HepG2 (cell line): ENCODE results near the gene PRSS33. TPM values are rescaled to one million over a fixed set of nuclear protein-coding genes. Genes with fewer than 3 reads are reported as not detected.

Experiments
- AGO2 ChIP-seq: fragments of 200-400 bp; formaldehyde crosslinking; optimal IDR thresholded peaks from 2 replicates; pipeline ENCODE3; 2017; ENCODE audit warnings: mild to moderate bottlenecking, low read depth, low read length, moderate library complexity
- ARNT2 ChIP-seq: sonication (generic); formaldehyde crosslinking; IDR thresholded peaks from 2 replicates; pipeline ENCODE4 v1.8.0; 2022; ENCODE audit warnings: mild to moderate bottlenecking, low read depth, missing genetic modification reagents, moderate library complexity
- ATF6 ChIP-seq: sonication (generic); formaldehyde crosslinking; conservative IDR thresholded peaks from 2 replicates; pipeline ENCODE4 v1.4.0; 2020; ENCODE audit warnings: missing genetic modification reagents
- BCL3 ChIP-seq: sonication (generic); formaldehyde crosslinking; IDR thresholded peaks from 2 replicates; pipeline ENCODE4 v1.5.1; 2020; ENCODE audit warnings: mild to moderate bottlenecking, missing genetic modification reagents, moderate library complexity
- CAMTA2 ChIP-seq: sonication (generic); formaldehyde crosslinking; IDR thresholded peaks from 2 replicates; pipeline ENCODE4 v1.4.0; 2020; ENCODE audit warnings: mild to moderate bottlenecking, missing genetic modification reagents, borderline replicate concordance
- ETV5 ChIP-seq: IDR thresholded peaks from 2 replicates; pipeline ENCODE4 v1.6.1; 2018; ENCODE audit warnings: missing biosample characterization, missing genetic modification reagents, inconsistent platforms, borderline replicate concordance
- GATAD1 ChIP-seq: IDR thresholded peaks from 2 replicates; pipeline ENCODE4 v1.6.1; 2016; ENCODE audit warnings: missing genetic modification reagents, missing compliant biosample characterization
- HNRNPLL ChIP-seq: fragments of 200-400 bp; formaldehyde crosslinking; IDR thresholded peaks from 2 replicates; pipeline ENCODE4 v1.6.1; 2017; ENCODE audit warnings: mild to moderate bottlenecking, low read depth, low read length; ENCODE audit not compliant: poor library complexity, severe bottlenecking
- ISL2 ChIP-seq: sonication (generic); formaldehyde crosslinking; IDR thresholded peaks from 2 replicates; pipeline ENCODE4 v1.5.0; 2020; ENCODE audit warnings: missing genetic modification reagents
- POGZ ChIP-seq: sonication (generic); formaldehyde crosslinking; IDR thresholded peaks from 2 replicates; pipeline ENCODE4 v1.4.0; 2020; ENCODE audit warnings: mild to moderate bottlenecking, missing genetic modification reagents
- REPIN1 ChIP-seq: sonication (generic); formaldehyde crosslinking; IDR thresholded peaks from 2 replicates; pipeline ENCODE4 v1.8.0; 2022; ENCODE audit warnings: missing genetic modification reagents, low read depth, mild to moderate bottlenecking, borderline replicate concordance
- SRSF1 ChIP-seq: fragments of 200-400 bp; formaldehyde crosslinking; optimal IDR thresholded peaks from 2 replicates; pipeline ENCODE3; 2017; ENCODE audit warnings: mild to moderate bottlenecking, low read depth, low read length, moderate library complexity
- STAT5B ChIP-seq: sonication (generic); formaldehyde crosslinking; IDR thresholded peaks from 2 replicates; pipeline ENCODE4 v1.4.0; 2020; ENCODE audit warnings: missing genetic modification reagents
- ZBTB2 ChIP-seq: sonication (generic); formaldehyde crosslinking; IDR thresholded peaks from 2 replicates; pipeline ENCODE4 v1.8.0; 2022; ENCODE audit warnings: low read depth, missing genetic modification reagents
- ZHX1 ChIP-seq: sonication (generic); formaldehyde crosslinking; IDR thresholded peaks from 2 replicates; pipeline ENCODE4 v1.8.1; 2022; ENCODE audit warnings: low read depth, mild to moderate bottlenecking, missing genetic modification reagents
- ZKSCAN5 ChIP-seq: sonication (generic); formaldehyde crosslinking; IDR thresholded peaks from 2 replicates; pipeline ENCODE4 v1.5.1; 2020; ENCODE audit warnings: mild to moderate bottlenecking, missing genetic modification reagents
- ZNF20 ChIP-seq: sonication (generic); formaldehyde crosslinking; IDR thresholded peaks from 2 replicates; pipeline ENCODE4 v1.4.0; 2020; ENCODE audit warnings: mild to moderate bottlenecking, moderate library complexity, missing genetic modification reagents
- ZNF274 ChIP-seq: sonication (generic); formaldehyde crosslinking; IDR thresholded peaks from 2 replicates; pipeline ENCODE4 v1.5.1; 2020; ENCODE audit warnings: mild to moderate bottlenecking, missing genetic modification reagents
- ZNF30 ChIP-seq: sonication (generic); formaldehyde crosslinking; IDR thresholded peaks from 2 replicates; pipeline ENCODE4 v1.5.0; 2020; ENCODE audit warnings: mild to moderate bottlenecking, missing genetic modification reagents
- ZNF570 ChIP-seq: sonication (generic); formaldehyde crosslinking; IDR thresholded peaks from 2 replicates; pipeline ENCODE4 v1.4.0; 2020; ENCODE audit warnings: mild to moderate bottlenecking, missing genetic modification reagents, borderline replicate concordance
- ZNF773 ChIP-seq: sonication (generic); formaldehyde crosslinking; IDR thresholded peaks from 2 replicates; pipeline ENCODE4 v1.4.0; 2020; ENCODE audit warnings: missing genetic modification reagents, borderline replicate concordance
- ZNF891 ChIP-seq: sonication (generic); formaldehyde crosslinking; IDR thresholded peaks from 2 replicates; pipeline ENCODE4 v1.5.0; 2020; ENCODE audit warnings: mild to moderate bottlenecking, missing genetic modification reagents
- polyA plus RNA-seq, 8 experiments: library from polyadenylated mRNA; depleted of rRNA in 3 of 8; stranded (reverse) in 7 of 8; unstranded in 1 of 8; fragments of >200 nt; fragmentation: Illumina TruSeq in 4 of 8; extraction: Trizol in 4 of 8; gene quantifications; 2 replicates each; pipeline versions ENCODE4 v1.2.1 to v1.2.3, GENCODE V29; 2011 to 2016; ENCODE audit warnings: low read depth in 4 of 8, missing spikeins in 1 of 8, mixed read lengths in 1 of 8; ENCODE audit not compliant: insufficient read depth in 1 of 8
- total RNA-seq, 5 experiments: library from RNA; depleted of rRNA; stranded (reverse); fragments of >200 nt; fragmentation: Illumina TruSeq; extraction: Trizol; gene quantifications; 2 replicates each; pipeline ENCODE4 v1.2.3, GENCODE V29; 2016; ENCODE audit warnings: low read depth in 1 of 5

PRSS33 gene
- total and polyA plus RNA-seq, 2 of the 13 experiments (the other 11 are each of a cell fraction or from before 2014, with no cell fraction given): not detected

- TF ChIP-seq ZHX1 (CRISPR knock-in tag) (peak; percentile 94), AGO2 (peak; percentile 97), ETV5 (CRISPR knock-in tag) (no peak), SRSF1 (peak; percentile 26), GATAD1 (CRISPR knock-in tag) (peak; percentile 71; the same call in 1 of the 2 replicates), ZNF891 (no peak; the same call in 1 of the 2 replicates), STAT5B (CRISPR knock-in tag) (no peak), HNRNPLL (peak; percentile 54), BCL3 (CRISPR knock-in tag) (peak; percentile 18), ISL2 (CRISPR knock-in tag) (peak; percentile 55; the same call in 1 of the 2 replicates), ZNF20 (no peak), ZNF570 (no peak), POGZ (CRISPR knock-in tag) (peak; percentile 29; the same call in 1 of the 2 replicates), ATF6 (CRISPR knock-in tag) (no peak), ZNF30 (CRISPR knock-in tag) (peak; percentile 4; the same call in 1 of the 2 replicates), ZKSCAN5 (CRISPR knock-in tag) (no peak), ARNT2 (peak; percentile 44; the same call in 1 of the 2 replicates), ZNF274 (CRISPR knock-in tag) (peak; percentile 43; the same call in 1 of the 2 replicates), ZNF773 (CRISPR knock-in tag) (peak; percentile 81; the same call in 1 of the 2 replicates), REPIN1 (CRISPR knock-in tag) (peak; percentile 50; the same call in 1 of the 2 replicates), ZBTB2 (peak; percentile 85), CAMTA2 (CRISPR knock-in tag) (no peak)
Measured at GRCh38 chr16:2777231-2777902, 10.0 kb downstream of the PRSS33 start, which contains the start of gene ELOB (continued).
